ENCODE results near the gene SLC25A42. TPM values are rescaled to one million over a fixed set of nuclear protein-coding genes. Genes with fewer than 3 reads are reported as not detected.

SLC25A42 gene
- total RNA-seq, 1 donor from 2014 or later: 12.7 TPM

- Histone ChIP-seq H3K27me3 (no peaks in the 10 kb centered on the region), H3K4me1 (peaks cover 3% of the 10 kb centered on the region), H3K36me3 (no peaks in the 10 kb centered on the region), H3K27ac (no peak overlapping the region), H3K9me3 (no peaks in the 10 kb centered on the region), H3K4me3 (no peak overlapping the region)
- no peak for DNase-seq
- TF ChIP-seq CTCF (IDR thresholded peaks at IDR 0.05): no peak
- intact Hi-C loops (cut with DNase I): no loop called here
- ATAC-seq: no peak
Observed at GRCh38 chr19:19075126-19075525, 11.3 kb downstream of the SLC25A42 start.

- H3K4me3 ChIP-seq: no peak overlapping the region
- H3K27me3 ChIP-seq: no peaks in the 10 kb centered on the region
- TF ChIP-seq CTCF (IDR thresholded peaks at IDR 0.05): no peak
- no peaks in the 10 kb centered on the region for H3K36me3 ChIP-seq
- intact Hi-C loops (cut with DNase I): no loop called here
- ATAC-seq (no peak), DNase-seq (no peak)
- peaks cover 3% of the 10 kb centered on the region for H3K4me1 ChIP-seq
- no peaks in the 10 kb centered on the region for H3K9me3 ChIP-seq
- H3K27ac ChIP-seq: no peak overlapping the region
Observed at GRCh38 chr19:19076476-19076875, 12.7 kb downstream of the SLC25A42 start.

- intact Hi-C loops (cut with DNase I): no loop called here
- H3K27me3 ChIP-seq: no peaks in the 10 kb centered on the region
- no peak for TF ChIP-seq CTCF (IDR thresholded peaks at IDR 0.05)
- no peaks in the 10 kb centered on the region for H3K9me3 ChIP-seq
- H3K4me1 ChIP-seq: peaks cover 3% of the 10 kb centered on the region
- H3K4me3 ChIP-seq: no peak overlapping the region
- DNase-seq (no peak), ATAC-seq (peak; percentile 54)
- H3K36me3 ChIP-seq: no peaks in the 10 kb centered on the region
- H3K27ac ChIP-seq: no peak overlapping the region
Observed at GRCh38 chr19:19077103-19077502, 13.3 kb downstream of the SLC25A42 start.

GRCh38 chr19:19078801-19079200 is 15.0 kb downstream of the SLC25A42 start:
- H3K36me3 ChIP-seq: no peaks in the 10 kb centered on the region
- ATAC-seq: no peak
- H3K27me3 ChIP-seq: no peaks in the 10 kb centered on the region
- intact Hi-C loops (cut with DNase I): no loop called here
- no peak overlapping the region for H3K4me3 ChIP-seq
- H3K9me3 ChIP-seq: no peaks in the 10 kb centered on the region
- peaks cover 3% of the 10 kb centered on the region for H3K4me1 ChIP-seq
- no peak for DNase-seq
- TF ChIP-seq CTCF (IDR thresholded peaks at IDR 0.05): no peak
- H3K27ac ChIP-seq: no peak overlapping the region

- no peak for TF ChIP-seq CTCF (IDR thresholded peaks at IDR 0.05)
- Histone ChIP-seq H3K27me3 (no peaks in the 10 kb centered on the region), H3K27ac (no peak overlapping the region)
Observed at GRCh38 chr19:19079571-19079970, 15.8 kb downstream of the SLC25A42 start.

GRCh38 chr19:19081642-19082151 is 17.9 kb downstream of the SLC25A42 start:
- Histone ChIP-seq H3K9me3 (no peaks in the 10 kb centered on the region), H3K27ac (no peak overlapping the region), H3K4me1 (no peaks in the 10 kb centered on the region), H3K36me3 (no peaks in the 10 kb centered on the region), H3K27me3 (no peaks in the 10 kb centered on the region), H3K4me3 (no peak overlapping the region)
- intact Hi-C loops (cut with DNase I): no loop called here
- no peak for TF ChIP-seq CTCF (IDR thresholded peaks at IDR 0.05)
- ATAC-seq (no peak), DNase-seq (no peak)

More at GRCh38 chr19:19079571-19079970, 15.8 kb downstream of the SLC25A42 start:
- intact Hi-C loops (cut with DNase I): no loop called here
- Histone ChIP-seq H3K9me3 (no peaks in the 10 kb centered on the region), H3K36me3 (no peaks in the 10 kb centered on the region), H3K4me1 (no peaks in the 10 kb centered on the region), H3K4me3 (no peak overlapping the region)
- ATAC-seq: no peak
- DNase-seq: no peak
